Karpas-422 (cell line): Measurements from ENCODE around the gene TAS1R2. TPM values are rescaled to one million over a fixed set of nuclear protein-coding genes. Genes with fewer than 3 reads are reported as not detected.

ENCODE experiments used
- DNase-seq: peaks from one replicate; pipeline ENCODE4 v3.0.0-alpha.2; 2015
- H2AFZ ChIP-seq: fragments of 200-600 bp; sonication (generic); 2 replicates; pipeline ENCODE4 v1.6.1; 2014; ENCODE audit warnings: antibody characterized with exemption, low read length, mixed read lengths
- H3K27ac ChIP-seq: fragments of 200-600 bp; sonication (generic); 2 replicates; pipeline ENCODE4 v1.5.1; 2014; ENCODE audit warnings: mild to moderate bottlenecking, low read length, moderate library complexity
- H3K27me3 ChIP-seq: fragments of 200-600 bp; sonication (generic); 2 replicates; pipeline ENCODE4 v1.6.1; 2014; ENCODE audit warnings: low read length, mixed read lengths
- H3K36me3 ChIP-seq: fragments of 200-600 bp; sonication (generic); 2 replicates; pipeline ENCODE4 v1.6.1; 2014; ENCODE audit warnings: low read length, mixed read lengths; ENCODE audit not compliant: insufficient read depth
- H3K4me1 ChIP-seq: fragments of 200-600 bp; sonication (generic); 2 replicates; pipeline ENCODE4 v1.6.1; 2014; ENCODE audit warnings: mild to moderate bottlenecking, low read length, mixed read lengths
- H3K4me2 ChIP-seq: fragments of 200-600 bp; sonication (generic); 2 replicates; pipeline ENCODE4 v1.6.1; 2014; ENCODE audit warnings: low read length, low read depth, mild to moderate bottlenecking; ENCODE audit not compliant: poor library complexity, severe bottlenecking
- H3K4me3 ChIP-seq: fragments of 200-600 bp; sonication (generic); 2 replicates; pipeline ENCODE4 v1.5.1; 2014; ENCODE audit warnings: mild to moderate bottlenecking, antibody characterized with exemption, low read length, mixed read lengths
- H3K79me2 ChIP-seq: fragments of 200-600 bp; sonication (generic); 2 replicates; pipeline ENCODE4 v1.6.1; 2014; ENCODE audit warnings: mild to moderate bottlenecking, low read length, mixed read lengths
- H3K9ac ChIP-seq: fragments of 200-600 bp; sonication (generic); 2 replicates; pipeline ENCODE4 v1.6.0; 2014; ENCODE audit warnings: low read length
- H3K9me2 ChIP-seq: fragments of 200-600 bp; sonication (generic), shearing (Covaris generic); replicated peaks from 2 replicates; pipeline ENCODE4 v1.6.0; 2014; ENCODE audit warnings: mild to moderate bottlenecking, low read length, moderate library complexity; ENCODE audit not compliant: insufficient read depth
- H3K9me3 ChIP-seq: fragments of 300-700, 200-600 bp; sonication (generic); 2 replicates; pipeline ENCODE4 v1.6.1; 2014; ENCODE audit warnings: low read length, mixed read lengths
- H4K20me1 ChIP-seq: fragments of 200-600 bp; sonication (generic); 2 replicates; pipeline ENCODE4 v1.6.1; 2014; ENCODE audit warnings: mild to moderate bottlenecking, antibody characterized with exemption, low read length, low read depth; ENCODE audit not compliant: insufficient read depth
- total RNA-seq: library from RNA; depleted of rRNA; stranded (reverse); fragments of >200 nt; shearing (Covaris generic); gene quantifications from 2 replicates; pipeline ENCODE4 v1.2.3, GENCODE V29; 2014; ENCODE audit warnings: low replicate concordance

The TAS1R2 gene
- total RNA-seq, 1 experiment from 2014 or later: not detected

DNA sequence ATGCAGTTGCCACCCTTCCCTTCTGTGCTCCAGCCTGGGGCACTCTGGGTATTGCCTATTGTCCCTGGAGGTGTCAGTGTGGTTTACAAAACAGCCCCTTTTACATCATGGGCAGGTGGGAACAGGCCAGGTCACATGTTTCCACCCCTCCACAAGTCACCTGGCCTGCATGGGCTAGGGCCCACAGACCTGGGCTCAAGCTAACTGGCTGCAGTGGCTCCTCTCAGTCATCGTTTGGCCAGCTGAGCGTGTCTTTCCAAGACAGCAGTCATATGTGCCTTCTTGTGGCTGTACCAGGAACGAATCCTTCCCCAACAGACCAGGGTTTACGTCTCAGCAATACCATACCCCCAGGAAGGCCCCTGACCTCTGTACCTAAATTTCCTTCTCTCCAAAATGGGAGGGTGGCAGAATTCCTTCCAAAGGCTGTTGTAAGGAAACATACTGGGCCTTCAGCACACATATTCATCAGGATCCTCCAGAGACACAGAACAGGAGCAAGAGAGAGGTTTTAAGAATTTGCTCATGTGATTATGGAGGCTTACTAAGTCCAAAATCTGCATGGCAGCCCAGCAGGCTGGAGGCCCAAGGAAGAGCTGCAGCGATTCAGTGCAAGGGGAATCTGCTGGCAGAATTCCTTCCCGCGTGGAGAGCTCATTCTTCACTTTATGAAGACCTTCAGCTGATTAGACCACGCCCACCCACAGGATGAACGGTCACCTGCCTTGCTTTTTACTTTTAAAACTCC is 10.6 kb upstream of the TAS1R2 start:
- Histone ChIP-seq H3K4me1 (peaks cover 15% of the 10 kb centered on the region), H3K27me3 (no peaks in the 10 kb centered on the region), H2AFZ (no peak overlapping the region), H3K36me3 (no peaks in the 10 kb centered on the region), H3K9me2 (no peaks in the 10 kb centered on the region), H4K20me1 (no peaks in the 10 kb centered on the region), H3K4me3 (no peak overlapping the region), H3K79me2 (no peaks in the 10 kb centered on the region), H3K9ac (no peak overlapping the region), H3K9me3 (no peaks in the 10 kb centered on the region), H3K27ac (no peak overlapping the region), H3K4me2 (no peak overlapping the region)
- no peak for DNase-seq

DNA sequence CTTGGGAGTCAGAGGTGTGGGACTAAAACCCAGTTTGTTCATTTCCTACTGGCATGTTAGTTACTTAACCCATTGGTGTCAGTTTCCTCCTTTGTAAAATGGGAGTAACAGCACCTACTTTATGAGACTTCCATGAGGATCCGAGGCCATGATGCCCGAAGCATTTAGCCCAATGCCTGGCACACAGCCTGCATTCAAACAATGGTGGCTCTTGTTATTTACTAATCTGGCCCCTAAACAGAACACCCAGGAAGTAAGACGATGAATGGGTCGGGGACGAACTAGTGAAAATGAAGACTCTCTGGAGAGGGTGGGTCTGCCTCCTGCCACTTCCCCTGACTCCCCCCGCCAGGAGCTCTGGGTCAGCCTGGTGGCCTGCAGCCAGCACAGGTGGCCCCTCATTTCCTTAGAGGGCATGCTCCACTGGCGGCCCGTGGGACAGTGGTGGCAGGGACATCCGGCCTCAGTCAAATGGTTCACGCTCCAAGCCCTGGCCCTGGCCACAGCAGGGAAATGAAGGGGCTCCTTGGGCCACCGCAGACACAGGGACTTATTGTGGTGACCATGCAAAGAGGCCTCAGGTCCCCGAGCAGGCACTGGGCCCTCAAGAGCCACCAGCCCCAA is 9.5 kb upstream of the TAS1R2 start:
- Histone ChIP-seq H3K9me2 (no peaks in the 10 kb centered on the region), H3K27me3 (no peaks in the 10 kb centered on the region), H2AFZ (no peak overlapping the region), H3K9me3 (no peaks in the 10 kb centered on the region), H3K79me2 (no peaks in the 10 kb centered on the region), H3K4me2 (no peak overlapping the region), H3K4me3 (no peak overlapping the region), H4K20me1 (no peaks in the 10 kb centered on the region), H3K4me1 (peaks cover 15% of the 10 kb centered on the region), H3K36me3 (no peaks in the 10 kb centered on the region), H3K27ac (no peak overlapping the region), H3K9ac (no peak overlapping the region)
- DNase-seq: peak; percentile 44

GRCh38 chr1:18868354-18868753 is 8.9 kb upstream of the TAS1R2 start:
- H3K4me1 ChIP-seq: peaks cover 15% of the 10 kb centered on the region
- no peaks in the 10 kb centered on the region for H3K9me3 ChIP-seq

DNA sequence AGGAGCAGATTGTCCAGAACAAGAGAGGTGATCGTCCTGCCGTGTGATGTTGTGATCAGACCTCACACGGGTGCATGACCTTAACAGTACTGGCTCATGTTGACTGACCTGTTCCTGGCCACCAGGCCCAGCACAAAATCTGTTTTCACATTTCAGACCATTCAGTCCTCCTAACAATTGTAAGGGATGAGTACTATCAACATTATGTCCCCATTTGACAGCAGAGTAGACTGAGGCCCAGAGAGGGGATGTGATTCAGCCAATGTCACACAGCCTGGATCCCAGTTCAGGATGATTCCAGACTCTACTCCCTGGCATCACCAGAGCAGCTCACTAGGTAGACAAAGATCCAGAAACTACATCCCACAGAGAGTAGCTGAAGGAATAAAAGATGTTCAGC is 7.4 kb upstream of the TAS1R2 start:
- Histone ChIP-seq H3K4me2 (no peak overlapping the region), H3K4me3 (no peak overlapping the region), H4K20me1 (no peaks in the 10 kb centered on the region)

More at GRCh38 chr1:18868354-18868753, 8.9 kb upstream of the TAS1R2 start:
- Histone ChIP-seq H3K79me2 (no peaks in the 10 kb centered on the region), H3K36me3 (no peaks in the 10 kb centered on the region), H3K27ac (no peak overlapping the region), H3K27me3 (no peaks in the 10 kb centered on the region), H2AFZ (no peak overlapping the region), H3K9me2 (no peaks in the 10 kb centered on the region), H3K9ac (no peak overlapping the region), H3K4me2 (no peak overlapping the region), H3K4me3 (no peak overlapping the region), H4K20me1 (no peaks in the 10 kb centered on the region)
- DNase-seq: no peak

DNA sequence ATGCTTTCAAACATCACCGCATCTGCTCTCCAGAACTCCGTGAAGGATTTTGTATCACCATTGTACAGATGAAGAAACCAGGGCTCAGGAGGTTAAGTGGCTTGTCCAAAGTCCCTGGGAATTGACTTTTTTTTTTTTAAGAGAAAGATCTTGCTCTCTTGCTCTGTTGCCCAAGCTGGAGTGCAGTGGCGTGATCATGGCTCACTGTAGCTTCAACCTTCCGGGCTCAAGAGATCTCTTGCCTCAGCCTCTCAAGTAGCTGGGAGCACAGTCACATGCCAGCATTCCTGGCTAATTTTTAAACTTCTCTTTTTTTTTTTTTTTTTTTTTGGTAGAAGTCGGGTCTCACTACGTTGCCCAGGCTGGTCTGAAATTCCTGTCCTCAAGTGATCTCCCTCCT is 6.9 kb upstream of the TAS1R2 start:
- H3K9me3 ChIP-seq: no peaks in the 10 kb centered on the region
- H3K27ac ChIP-seq: no peak overlapping the region
- no peak overlapping the region for H3K9ac ChIP-seq
- no peaks in the 10 kb centered on the region for H3K79me2 ChIP-seq
- H2AFZ ChIP-seq: no peak overlapping the region
- no peaks in the 10 kb centered on the region for H3K36me3 ChIP-seq
- no peak for DNase-seq
- peaks cover 15% of the 10 kb centered on the region for H3K4me1 ChIP-seq
- H4K20me1 ChIP-seq: no peaks in the 10 kb centered on the region
- no peak overlapping the region for H3K4me2 ChIP-seq
- no peaks in the 10 kb centered on the region for H3K27me3 ChIP-seq
- no peaks in the 10 kb centered on the region for H3K9me2 ChIP-seq
- no peak overlapping the region for H3K4me3 ChIP-seq

More for the DNA sequence above, 7.4 kb upstream of the TAS1R2 start:
- no peaks in the 10 kb centered on the region for H3K36me3 ChIP-seq
- no peak overlapping the region for H2AFZ ChIP-seq
- H3K4me1 ChIP-seq: peaks cover 15% of the 10 kb centered on the region
- no peak overlapping the region for H3K27ac ChIP-seq
- no peaks in the 10 kb centered on the region for H3K9me2 ChIP-seq
- no peak overlapping the region for H3K9ac ChIP-seq
- DNase-seq: no peak
- H3K79me2 ChIP-seq: no peaks in the 10 kb centered on the region
- no peaks in the 10 kb centered on the region for H3K9me3 ChIP-seq
- no peaks in the 10 kb centered on the region for H3K27me3 ChIP-seq

GRCh38 chr1:18865176-18865575 is 5.7 kb upstream of the TAS1R2 start:
- no peaks in the 10 kb centered on the region for H3K79me2 ChIP-seq
- H3K4me1 ChIP-seq: peaks cover 13% of the 10 kb centered on the region
- H4K20me1 ChIP-seq: no peaks in the 10 kb centered on the region
- H2AFZ ChIP-seq: no peak overlapping the region
- no peak overlapping the region for H3K9ac ChIP-seq
- no peak overlapping the region for H3K4me3 ChIP-seq
- H3K36me3 ChIP-seq: no peaks in the 10 kb centered on the region
- H3K4me2 ChIP-seq: no peak overlapping the region
- H3K9me2 ChIP-seq: no peaks in the 10 kb centered on the region
- no peaks in the 10 kb centered on the region for H3K27me3 ChIP-seq
- DNase-seq: no peak
- no peaks in the 10 kb centered on the region for H3K9me3 ChIP-seq
- H3K27ac ChIP-seq: no peak overlapping the region

DNA sequence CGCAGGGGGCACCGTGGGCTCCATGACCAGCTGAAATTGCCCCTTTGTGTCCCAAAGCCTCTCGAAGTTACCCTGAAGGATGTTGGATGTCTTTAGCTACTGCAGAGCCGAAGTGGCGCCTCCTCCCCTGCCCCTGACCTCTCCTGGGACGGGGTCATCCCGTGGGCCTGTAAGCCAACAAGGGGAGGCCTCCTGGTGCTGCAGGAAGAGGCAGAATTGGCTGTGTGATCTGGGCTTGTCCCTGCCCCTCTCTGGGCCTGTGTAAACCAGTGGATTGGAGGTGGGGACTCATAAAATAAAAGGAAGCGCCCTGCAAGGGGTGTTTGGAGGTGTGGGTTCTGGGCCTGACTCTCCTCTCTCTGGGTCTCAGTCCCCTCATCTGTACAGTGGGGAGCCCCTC is 2.1 kb upstream of the TAS1R2 start:
- no peak for DNase-seq

DNA sequence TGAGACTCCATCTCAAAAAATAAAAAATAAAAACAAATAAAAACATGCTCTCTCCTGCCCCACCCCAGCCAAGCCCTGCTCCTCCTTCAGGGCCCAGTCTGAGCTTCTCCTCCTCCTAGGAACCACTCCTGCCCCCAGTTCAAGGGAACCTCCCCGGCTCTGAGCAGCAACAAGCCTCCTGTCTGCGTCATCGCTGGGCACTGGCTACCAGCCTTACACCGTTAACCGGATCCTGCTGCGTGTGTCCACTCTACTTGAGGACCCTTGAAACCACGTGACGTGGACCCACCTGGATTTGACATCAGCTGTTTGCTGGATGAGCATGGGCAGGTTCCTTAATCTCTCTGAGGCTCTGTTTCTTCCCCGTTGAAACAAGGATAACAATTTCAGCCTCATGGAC is 1.6 kb upstream of the TAS1R2 start:
- H3K4me2 ChIP-seq: no peak overlapping the region
- H3K79me2 ChIP-seq: no peaks in the 10 kb centered on the region
- H3K4me3 ChIP-seq: no peak overlapping the region
- H3K27me3 ChIP-seq: no peaks in the 10 kb centered on the region
- DNase-seq: no peak
- H3K9ac ChIP-seq: no peak overlapping the region
- H2AFZ ChIP-seq: no peak overlapping the region
- no peaks in the 10 kb centered on the region for H3K9me2 ChIP-seq
- no peaks in the 10 kb centered on the region for H3K36me3 ChIP-seq
- H3K27ac ChIP-seq: no peak overlapping the region
- no peaks in the 10 kb centered on the region for H3K4me1 ChIP-seq
- H3K9me3 ChIP-seq: no peaks in the 10 kb centered on the region
- no peaks in the 10 kb centered on the region for H4K20me1 ChIP-seq

More for the DNA sequence above, 2.1 kb upstream of the TAS1R2 start:
- no peaks in the 10 kb centered on the region for H3K36me3 ChIP-seq
- no peak overlapping the region for H3K4me3 ChIP-seq
- H2AFZ ChIP-seq: no peak overlapping the region
- H3K27me3 ChIP-seq: no peaks in the 10 kb centered on the region
- H3K4me2 ChIP-seq: no peak overlapping the region
- no peak overlapping the region for H3K9ac ChIP-seq
- H3K79me2 ChIP-seq: no peaks in the 10 kb centered on the region
- H3K4me1 ChIP-seq: no peaks in the 10 kb centered on the region
- H3K9me2 ChIP-seq: no peaks in the 10 kb centered on the region
- H4K20me1 ChIP-seq: no peaks in the 10 kb centered on the region
- H3K27ac ChIP-seq: no peak overlapping the region
- H3K9me3 ChIP-seq: no peaks in the 10 kb centered on the region
